LoVo (cell line): ENCODE results near the gene SPARCL1.
A peak's percentile ranks its signal among the peaks of the same experiment; 100 is the strongest.

ENCODE experiments used
- DNase-seq: peaks from one replicate; pipeline ENCODE4 v3.0.0-alpha.2; 2016; ENCODE audit warnings: low spot score

Gene SPARCL1

DNA sequence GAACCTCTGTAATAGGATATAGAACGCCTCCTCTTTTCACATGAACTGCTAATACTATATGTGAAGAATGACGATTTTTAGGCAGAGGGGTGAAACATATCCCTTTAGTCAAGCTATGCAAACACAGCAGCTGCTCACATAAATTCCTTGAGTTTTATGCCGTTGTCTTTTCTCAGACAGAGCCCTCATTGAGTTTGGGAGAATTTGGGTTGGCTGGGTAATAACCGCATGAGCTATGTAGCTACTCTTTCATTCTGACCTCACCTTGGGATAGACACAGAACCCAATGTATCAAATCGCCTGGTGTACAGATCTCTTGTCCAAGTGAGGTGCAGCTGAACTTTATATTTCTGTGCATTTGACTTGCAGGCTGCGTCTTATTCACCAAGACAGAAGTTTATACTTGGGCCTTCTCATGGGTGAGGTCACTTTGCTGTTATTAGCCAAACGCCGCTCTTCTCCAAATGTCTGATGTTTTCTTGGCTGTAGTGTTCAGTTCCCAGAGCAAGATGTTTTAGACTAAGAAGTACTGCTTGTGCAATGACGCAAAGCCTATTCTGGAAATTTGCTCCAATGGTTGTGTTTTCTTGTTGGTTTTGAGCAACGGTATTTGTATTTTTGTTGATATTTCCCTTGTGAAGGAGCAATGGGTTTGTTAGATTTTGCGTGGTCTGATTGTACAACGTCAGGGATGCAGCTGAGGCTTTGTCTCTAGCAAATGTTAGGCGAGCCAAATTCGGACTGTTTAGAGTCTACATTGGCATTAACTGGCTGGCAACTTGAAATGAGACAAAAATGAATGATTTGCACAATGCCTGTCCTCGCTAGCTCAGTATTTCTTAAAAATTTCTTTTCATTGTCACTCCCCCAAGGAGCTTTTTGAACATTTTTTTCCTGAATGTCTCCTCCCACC, 11.2 kb upstream of the SPARCL1 start:
- DNase-seq: no peak

DNA sequence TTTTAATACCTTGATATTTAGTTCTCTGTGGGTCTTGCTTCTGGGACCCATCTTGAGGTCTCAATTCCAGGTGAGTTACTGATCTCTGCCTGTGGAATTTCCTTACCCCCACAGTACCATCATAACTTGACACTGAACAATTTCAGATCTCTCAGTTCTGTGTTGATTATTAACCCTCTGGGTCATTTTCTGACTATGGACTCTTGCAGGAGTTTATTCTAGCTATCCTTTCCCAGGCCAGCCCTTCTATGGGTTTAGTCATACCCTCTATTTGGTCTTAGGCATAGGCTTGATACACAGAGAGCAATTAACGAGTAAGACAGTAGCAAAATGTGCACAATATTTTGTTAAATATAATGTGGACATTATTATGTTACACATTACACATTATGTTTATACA, 3.7 kb upstream of the SPARCL1 start:
- no peak for DNase-seq

GRCh38 chr4:87532109-87532508, 2.9 kb upstream of the SPARCL1 start:
- DNase-seq: no peak

DNA sequence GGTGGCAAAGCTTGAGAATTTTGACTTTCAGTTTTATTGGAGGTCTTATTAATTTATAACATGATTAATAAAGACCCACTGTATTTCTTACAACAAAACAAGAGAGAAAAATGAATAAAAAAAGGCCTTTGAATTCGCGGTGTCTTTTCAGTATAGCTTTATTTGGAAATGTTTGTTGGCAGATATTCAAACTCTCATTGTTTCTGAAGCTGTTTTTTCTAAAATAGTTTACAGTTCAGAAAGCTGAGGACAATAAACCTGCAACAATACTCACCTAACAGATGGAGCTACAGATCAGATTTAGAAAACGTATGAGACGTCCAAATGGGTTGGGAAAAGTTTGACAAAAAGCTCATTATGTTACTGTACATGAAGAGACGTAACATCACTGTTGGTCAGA, 2.4 kb upstream of the SPARCL1 start:
- no peak for DNase-seq

GRCh38 chr4:87530868-87531267, 1.7 kb upstream of the SPARCL1 start:
- no peak for DNase-seq

DNA sequence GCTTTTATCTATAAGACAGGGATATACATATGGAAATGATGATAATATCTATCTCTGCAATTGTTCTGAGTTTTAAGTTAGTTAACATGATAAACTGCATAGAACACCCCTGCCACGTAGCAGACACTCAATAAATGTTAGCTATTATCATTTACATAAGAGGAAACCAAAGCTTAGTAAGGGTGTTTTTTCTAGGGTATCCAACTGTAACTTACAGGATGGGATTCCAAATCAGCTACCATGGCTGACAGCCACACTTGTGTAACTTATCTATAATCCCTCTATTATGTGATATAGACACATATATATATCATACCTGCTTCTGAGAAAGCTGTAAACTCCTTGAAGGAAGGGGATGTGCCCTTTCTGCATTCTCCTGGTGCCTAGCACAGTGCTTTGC, 1.1 kb upstream of the SPARCL1 start:
- DNase-seq: no peak

DNA sequence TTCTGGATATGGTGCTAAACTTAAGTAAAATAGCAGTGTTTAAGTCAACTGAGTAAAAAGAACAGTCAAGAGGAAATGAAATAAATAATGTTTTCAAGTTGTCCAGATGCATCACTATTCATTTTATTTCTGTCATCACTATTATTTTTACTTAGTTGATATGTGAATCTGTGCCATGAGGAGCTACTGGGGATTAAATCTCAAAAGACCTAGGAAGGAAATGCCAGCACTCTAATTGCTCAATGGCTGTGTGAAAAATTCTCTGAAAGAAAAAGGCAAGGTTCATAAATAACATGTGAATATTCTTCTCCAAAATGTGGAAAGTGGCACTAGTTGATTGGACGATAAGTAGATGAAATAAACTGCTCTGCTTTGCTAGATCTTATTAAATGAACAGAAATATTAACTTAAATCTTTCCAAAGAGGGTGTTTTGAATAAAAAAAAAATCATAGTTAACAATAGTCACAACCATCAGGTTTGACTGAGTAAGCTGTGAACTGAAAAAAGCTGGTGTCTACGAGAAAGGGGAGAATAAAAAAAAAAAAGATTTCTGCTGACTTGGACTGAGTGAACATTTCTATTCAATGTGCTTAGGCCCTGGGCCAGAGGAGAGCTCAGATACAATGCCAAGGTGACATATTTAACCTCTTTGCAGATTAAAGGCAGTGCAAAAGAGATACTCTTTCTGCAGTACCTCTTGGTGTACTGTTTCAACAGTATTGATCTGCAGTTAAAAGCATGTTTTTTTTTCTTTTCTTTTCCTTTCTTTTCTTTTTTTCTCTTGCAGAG, 1.6 kb downstream of the SPARCL1 start:
- DNase-seq: no peak

DNA sequence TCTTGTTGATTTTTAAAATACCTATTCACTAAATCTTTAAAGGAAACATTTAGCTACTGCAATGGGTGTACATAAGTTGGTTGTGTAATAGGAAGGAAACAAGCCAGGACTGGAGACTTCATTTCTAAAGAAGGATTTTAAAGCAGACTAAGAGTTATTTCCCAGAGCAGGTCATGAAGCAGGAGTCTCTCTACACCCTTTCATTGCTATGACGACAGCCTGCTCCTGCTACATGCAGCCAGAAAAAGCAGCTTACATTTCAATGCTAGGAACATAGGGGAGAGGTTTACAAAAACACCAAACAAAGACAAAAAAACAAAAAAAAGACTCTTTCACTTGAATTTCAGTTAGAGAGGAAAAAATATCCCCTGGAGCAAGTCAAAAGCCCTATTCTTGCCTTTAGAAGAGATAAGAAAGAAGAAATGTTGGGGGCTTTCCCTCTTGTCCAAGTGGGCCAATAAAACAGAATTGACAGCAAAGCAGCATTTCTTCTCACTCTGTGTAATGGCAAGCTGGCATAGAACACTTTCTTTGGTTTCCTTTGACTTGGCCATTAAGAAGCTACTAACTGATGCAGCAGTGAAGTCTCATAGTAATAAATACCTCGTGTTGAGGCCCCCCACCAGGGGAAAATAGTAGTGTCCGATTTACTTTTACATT, 3.4 kb downstream of the SPARCL1 start:
- no peak for DNase-seq

DNA sequence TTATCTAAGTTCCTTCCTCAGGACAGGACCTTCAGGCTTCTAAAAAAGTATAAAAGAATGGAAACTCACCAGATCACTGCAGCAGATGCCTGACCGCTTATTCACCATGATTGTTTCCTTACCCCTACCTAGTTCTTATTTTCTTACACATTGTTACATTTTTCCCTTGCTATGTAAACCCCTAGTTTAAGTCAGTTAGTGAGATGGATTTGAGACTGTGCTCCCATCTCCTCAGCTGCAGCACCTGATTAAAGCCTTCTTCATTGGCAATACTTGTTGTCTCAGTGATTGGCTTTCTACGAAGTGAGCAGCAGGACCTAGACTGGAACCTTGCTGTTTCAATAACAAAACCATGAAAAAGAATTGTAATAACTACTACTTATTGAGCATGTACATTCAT, 4.7 kb downstream of the SPARCL1 start:
- no peak for DNase-seq

DNA sequence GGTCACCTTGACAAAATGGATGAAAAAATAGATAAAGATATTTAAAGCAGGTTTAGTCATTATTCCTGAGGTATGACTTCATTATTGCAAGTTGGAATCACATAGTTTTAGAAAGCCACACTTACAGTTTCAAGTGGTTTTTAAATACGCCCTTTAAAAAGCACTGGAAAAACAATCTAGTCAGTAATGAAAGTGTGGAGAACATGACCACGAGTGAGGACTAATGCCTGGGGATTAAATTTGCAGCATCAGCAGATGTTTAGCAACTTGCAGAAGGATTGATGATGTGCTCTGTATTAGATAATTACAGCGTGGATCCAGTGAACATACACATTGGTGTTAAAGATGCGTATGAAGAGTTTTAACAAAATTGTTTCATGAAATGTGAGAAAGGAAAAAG, 5.9 kb downstream of the SPARCL1 start:
- no peak for DNase-seq

- peak; percentile 56 for DNase-seq
These were observed 7.3 kb downstream of the SPARCL1 start for GRCh38 chr4:87521757-87522374.

DNA sequence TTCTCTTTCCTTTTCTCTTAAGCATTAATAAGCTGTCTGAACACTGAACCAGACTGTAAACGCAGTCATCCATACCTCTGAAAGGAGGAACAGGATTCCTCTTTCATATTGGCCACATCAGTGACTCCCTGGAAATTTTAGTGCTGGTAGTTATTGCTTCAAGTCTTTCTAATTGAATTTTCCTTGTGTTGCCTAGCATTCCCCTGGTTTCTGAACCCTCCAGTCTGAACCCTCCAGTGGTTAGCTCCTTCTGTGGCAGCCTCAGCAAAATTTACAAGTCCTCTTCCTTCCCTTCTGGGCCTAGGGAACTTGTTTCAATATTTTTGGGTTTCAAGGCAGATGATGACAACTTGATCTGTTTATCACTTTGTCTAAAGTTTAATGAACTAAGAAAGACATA, 7.9 kb downstream of the SPARCL1 start:
- DNase-seq: no peak

GRCh38 chr4:87517621-87518020, 11.6 kb downstream of the SPARCL1 start:
- DNase-seq: no peak

DNA sequence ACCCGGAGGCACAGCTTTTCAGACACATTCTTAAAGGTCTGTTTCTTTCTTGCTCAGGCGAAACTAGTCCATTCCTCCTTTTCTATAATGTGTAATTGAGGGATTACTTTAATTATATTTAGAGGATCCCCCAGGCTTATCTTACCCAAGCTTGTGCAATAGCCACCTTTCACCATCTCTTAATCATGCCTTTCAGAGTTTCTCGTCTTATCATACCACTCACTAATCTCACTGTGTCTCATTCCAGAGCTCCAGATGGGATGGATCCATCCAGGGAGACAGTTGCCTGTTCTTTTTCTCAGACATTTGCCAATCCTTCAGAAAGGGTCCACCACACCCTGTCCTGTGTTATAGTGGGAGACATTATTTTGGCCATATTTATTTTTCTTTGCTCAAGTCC, 12.5 kb downstream of the SPARCL1 start:
- no peak for DNase-seq

DNA sequence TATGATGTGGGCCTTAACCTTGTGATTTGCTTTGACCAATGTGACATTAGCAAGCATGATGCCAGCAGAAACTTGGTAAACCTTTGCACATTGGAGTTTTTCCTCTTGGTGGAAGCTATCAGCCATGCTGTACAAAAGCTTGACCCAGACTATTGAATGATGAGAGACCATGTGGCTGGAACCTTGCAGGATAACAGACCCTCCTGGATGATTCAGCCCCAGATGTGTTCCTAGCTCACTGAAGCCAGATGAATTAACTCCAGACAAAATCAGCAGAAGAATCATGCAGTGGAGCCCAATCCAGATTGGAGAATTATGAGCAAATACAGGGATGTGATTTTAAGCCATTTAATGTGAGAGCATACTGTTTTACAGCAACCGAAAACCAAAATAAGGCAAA, 16.8 kb downstream of the SPARCL1 start:
- no peak for DNase-seq

DNA sequence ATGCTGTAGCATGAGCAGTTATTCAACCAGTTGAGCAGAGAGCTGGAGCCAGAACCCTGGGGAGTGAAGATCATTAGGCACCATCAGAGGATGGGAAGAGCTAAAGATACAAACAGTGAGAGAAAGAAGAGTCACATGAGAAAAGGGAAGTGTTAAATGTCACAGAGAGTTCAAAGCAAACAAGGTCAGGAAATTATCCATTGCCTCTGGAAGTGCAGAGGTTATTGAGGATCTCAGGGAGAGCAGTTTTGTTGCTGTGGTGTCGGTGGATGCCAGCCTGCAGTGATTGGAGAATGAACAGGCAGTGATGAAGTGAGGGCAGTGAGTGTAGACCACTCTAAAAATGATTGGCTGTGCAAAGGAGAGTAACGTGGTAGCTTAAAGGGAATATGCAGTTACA, 17.7 kb downstream of the SPARCL1 start:
- DNase-seq: no peak

DNA sequence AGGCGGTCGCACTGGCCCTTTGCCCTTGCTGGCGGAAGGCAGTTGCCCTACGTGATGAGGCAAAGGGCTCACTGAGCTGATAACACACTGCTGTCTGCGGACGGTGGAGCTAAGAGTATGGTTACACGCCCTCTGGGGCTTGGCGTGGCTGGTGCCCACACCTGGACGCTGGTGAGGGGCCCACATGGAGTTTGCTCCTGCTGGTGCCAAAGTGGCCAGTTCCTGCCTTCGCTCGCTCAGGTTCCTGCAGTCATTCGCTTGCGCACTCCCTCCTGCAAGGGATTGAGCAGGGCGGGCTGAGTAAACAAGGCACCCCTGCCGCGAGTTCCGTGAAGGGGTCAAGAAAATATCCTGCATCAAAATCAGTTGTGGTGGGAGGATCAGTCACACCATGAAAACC, 18.4 kb downstream of the SPARCL1 start:
- DNase-seq: no peak

DNA sequence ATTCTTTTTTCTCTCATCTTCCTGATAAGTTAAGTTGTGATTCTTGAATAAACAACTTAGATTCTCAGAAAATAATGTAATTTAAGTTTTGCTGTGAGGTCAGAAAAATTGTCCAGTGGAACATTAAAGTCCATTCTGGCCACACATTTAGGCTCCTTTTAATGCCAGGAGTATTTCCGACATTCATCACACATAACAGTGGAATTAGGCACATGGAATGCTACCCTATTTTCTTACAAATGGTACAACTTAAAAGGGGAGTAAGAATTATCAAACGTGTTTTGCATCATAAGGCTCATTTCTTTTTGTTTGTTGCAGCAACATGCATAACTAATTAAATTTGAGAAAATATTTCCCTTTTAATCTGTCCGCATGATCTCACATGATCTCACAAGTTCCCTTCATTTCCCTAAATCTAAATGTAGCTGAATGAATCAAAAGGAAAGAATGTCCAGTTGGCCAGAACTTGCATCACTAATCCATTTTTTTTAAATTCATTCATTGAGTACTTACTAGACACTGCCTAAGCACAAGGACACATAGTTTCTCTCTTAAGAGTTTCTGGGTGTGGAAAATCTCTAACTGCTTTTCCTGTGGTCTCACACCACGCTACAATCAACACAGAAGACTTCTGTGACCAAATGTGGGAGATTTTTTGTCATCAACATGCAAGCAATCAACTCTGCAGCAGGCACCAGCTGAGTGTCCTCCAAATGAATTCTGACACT, 22.0 kb downstream of the SPARCL1 start:
- no peak for DNase-seq

- DNase-seq: no peak
These were observed 23.3 kb downstream of the SPARCL1 start for GRCh38 chr4:87505862-87506261.

DNA sequence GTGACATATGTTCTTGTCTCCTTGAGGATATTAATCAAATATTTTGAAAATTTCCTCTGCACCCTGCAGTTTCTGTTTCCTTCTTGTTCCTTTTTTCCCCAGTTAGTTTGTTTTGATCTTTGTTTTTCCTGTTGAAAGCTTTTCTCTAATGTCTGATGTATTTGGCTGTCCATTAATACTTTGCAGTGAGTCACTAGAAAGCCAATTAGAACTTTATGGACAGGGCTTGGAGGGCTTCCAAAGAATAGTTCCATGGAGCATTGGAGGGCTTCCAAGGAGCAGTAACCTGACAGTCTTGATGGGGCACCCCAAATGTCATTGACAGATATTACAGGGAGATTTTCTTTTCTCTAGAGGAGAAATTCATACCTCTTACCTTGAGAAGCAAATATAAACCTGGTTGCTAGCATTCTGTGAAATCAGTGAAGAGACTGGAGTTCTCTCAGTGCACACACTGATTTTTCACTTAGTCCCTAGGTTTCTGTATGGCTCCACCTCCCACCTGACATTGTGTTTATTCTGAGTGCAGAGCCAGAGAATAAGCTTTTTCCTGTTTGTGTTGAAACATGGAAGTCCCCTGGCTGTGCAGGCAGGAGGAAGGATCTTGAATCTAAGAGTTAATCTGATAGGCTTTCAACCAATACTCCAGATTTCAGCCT, 26.5 kb downstream of the SPARCL1 start:
- DNase-seq: peak; percentile 81

DNA sequence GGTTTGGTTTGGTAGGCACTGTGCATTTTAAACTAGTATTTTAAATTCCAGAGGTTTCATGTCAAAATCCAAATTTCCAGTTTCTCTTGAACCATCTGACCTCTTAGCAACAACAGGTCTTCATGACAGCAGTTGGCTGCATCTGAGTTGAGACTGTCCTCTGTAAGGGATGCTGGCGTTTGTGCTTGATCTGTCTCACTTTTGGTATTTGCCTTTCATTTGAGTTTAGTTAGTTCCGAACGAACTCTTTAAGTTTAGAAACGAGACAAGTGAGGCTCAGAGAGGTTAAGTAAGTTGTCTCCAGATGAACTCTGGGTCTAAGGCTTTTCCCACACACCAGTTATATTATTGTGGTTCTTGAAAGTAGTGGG, 29.1 kb downstream of the SPARCL1 start:
- DNase-seq: no peak
